KG1 (cell line): ENCODE data around the gene DNM2.
"Not testable (repeated sequence)": the region's sequence is repeated elsewhere in the genome, so short reads cannot be mapped to it uniquely, and the experiment has no call there.

Experiments
- DNase-seq: peaks from one replicate; lab custom pipeline; 2025; lab: John Stamatoyannopoulos, UW

Gene DNM2

DNA sequence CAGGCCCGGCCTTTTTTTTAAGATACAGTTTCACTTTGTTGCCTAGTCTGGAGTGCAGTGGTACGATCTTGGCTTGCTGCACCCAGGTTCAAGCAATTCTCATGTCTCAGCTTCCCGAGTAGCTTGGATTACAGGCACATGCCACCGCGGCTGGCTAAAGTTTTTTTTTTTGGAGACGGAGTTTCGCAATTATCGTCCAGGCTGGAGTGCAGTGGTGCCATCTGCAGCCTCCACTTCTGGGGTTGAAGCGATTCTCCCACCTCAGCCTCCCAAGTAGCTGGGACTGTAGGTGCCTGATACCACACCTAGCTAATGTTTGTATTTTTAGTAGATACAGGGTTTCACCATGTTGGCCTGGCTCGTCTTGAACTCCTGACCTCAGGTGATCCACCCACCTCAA lies 148.6 kb downstream of the DNM2 start:
- no peak for DNase-seq

DNA sequence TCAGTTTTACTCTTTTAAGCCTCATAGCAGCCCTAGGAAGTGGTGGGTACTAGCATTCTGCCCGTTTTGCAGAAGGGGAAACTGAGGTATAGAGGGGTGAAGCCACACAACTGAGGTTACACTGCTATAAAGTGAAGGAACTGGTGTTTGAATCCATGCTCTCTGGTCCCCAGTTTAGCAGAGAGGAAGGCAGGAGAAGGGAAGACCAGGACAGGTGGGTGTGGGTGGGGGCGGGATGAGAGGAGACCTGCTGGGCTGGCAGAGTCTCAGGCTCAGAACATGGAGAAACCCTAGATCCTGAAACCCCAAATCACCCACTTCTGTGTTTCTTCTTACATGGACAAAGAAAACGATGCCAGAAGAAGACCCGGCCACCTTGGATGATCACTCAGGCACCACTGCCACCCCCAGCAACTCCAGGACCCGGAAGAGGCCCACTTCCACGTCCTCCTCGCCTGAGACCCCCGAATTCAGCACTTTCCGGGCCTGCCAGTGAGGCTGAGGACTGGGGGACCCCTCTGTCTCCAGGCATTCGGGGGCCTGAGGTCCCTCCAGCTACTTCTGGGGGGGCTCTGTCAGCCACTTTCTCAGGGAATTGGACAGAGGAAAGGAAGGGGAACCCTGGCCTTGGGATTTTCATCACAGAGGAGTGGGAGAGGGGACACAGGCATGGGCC lies 151.1 kb downstream of the DNM2 start:
- no peak for DNase-seq

DNA sequence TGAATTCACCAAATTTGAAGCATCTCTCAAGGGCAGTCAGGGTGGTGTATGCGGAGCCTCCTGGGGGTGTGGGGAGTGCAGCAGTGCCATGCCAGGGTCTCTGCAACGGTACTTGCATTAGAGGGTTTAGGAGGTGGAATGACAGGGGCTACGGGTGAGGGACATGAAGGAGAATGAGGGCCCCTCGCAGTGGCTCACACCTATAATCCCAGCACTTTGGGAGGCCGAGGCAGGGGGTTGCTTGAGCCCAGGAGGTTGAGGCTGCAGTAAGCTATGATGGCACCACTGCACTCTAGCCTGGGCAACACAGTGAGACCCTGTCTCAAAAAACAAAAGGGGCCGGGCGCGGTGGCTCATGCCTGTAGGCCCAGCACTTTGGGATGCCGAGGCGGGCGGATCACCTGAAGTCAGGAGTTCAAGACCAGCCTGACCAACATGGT lies 152.0 kb downstream of the DNM2 start:
- not testable (repeated sequence) for DNase-seq

DNA sequence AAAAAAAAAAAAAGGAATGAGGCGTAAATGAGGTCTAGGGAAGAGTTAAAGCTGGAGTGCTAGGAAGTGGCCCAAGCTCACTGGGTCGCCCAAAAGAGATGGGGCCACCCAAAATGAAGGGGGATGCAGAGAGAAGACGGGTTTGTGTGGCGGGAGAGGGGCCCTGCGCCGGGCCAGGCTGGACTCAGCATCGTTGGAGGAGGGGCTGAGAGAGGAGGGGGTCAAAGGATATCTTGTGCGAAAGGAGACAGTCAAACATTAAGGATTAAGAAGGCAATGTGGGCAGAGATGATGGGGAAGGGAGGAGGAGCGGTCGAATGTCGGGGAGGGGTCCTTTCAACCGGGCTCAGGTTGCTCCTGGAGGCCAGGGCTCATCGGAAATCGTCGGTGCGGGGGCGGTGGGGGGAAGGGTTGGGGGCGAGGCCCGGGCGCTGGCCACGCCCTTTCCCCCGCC lies 152.6 kb downstream of the DNM2 start:
- DNase-seq, result no peak

DNA sequence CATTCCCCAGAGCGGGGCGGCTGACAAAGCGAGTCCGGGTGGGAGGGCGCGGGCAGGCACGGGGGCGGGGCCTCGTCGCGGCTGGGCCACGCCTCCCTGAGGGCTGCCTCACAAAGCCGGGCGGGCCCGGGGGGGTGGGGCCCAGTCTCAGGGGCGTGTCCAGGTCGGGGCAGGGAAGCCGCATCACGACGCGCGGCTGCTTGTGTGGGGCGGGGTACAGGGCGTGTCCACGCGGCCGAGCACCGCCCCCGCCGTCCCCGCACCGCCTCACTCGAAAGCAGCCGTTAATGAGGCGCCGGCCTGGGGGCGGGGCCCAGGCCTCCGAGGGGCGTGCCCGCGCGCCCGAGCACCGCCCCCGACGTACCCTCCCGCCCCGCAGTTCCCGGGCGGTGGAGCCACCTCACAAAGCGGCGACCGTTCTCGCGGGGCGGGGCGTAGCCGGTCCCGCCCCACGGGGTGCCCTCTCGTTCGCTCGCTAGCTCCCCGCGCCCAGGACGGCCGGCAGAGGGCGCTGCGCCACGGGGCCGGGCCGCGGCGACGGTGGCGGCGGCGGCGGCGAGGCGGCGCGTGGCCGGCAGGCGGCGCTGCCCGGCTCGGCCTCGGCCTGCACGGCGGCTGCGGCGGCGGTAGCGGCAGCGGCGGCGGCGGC lies 153.2 kb downstream of the DNM2 start, which contains the start of gene CARM1:
CARM1 (plus strand) TSS at position 599 of the 649 bp plus-strand sequence. CDS start 150 bp downstream, outside the sequence.
- DNase-seq, result peak; percentile 99

DNA sequence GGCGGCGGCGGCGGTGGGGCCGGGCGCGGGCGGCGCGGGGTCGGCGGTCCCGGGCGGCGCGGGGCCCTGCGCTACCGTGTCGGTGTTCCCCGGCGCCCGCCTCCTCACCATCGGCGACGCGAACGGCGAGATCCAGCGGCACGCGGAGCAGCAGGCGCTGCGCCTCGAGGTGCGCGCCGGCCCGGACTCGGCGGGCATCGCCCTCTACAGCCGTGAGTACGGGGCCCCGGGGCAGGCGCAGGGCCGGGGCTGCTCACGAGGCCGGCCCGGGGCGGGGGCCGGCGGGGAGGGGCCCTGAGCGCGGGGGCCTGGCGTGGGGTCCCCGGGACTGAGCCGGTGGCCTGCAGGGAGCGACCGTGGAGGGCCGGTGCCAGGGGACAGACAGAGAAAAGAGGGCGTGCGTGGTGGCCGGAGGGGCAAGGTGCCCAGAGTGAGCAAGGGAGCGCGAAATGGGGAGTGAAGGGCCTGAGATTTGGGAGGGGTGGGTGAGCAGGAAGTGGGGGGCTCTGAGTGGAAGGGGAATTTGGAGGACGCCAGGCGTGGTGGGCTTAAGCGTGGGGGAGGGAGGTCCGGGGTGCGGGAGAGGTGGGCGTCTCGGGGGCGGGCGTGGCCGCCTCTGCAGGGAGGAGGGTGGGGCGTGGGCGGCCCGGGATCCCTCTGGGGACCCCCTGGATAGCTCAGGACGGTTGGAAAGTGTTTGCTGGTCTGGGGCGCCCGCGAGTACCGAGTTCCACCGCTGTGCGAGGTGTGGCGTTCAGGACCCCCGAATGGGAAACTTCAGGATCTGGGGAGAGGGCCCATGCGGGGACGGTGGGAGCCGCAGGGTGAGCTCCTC lies 154.0 kb downstream of the DNM2 start:
- DNase-seq, result no peak

DNA sequence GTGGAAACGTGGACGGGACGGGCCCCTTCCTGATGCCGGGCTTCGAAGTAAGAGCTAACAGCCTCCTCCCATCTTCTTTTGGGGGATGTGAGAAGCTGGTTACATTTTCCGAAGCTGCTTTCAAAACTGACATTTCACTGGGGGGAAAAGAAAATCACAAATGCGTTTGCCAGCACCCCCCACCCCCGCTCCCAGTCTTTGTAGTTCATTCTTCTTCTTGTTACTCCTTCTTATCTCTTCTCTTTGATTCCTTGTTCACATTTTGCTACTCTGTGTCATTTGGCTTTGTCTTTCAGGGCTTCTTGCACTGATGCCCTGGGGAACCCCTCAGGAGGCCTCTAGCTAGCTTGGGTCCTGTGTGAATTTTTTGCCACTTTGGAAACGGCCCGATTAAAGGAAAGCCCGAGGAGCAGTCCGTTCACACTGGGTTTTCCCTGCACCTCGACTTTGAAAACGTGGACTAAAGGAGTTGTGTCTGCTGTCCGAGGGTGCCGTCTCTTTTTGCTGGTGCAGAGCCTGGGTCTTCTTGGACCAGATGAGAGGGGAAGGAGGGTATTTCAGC lies 154.7 kb downstream of the DNM2 start:
- no peak for DNase-seq

DNA sequence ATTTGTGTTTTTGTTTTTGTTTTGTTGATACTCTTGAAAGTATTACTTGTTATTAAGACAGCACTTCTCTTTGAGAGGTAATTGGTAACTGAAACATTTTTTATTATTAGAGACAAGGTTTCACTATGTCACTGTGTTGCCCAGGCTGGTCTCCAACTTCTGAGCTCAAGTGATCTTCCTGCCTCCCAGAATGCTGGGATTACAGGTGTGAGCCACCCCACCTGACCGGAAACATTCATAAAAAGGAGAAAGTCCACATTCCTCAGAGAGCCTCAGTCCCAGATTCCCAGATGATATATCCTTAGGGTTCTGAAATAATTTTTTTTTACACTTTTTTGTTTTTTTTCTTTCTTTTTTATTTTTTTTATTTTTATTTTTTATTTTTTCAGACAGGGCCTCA lies 156.1 kb downstream of the DNM2 start:
- no peak for DNase-seq

DNA sequence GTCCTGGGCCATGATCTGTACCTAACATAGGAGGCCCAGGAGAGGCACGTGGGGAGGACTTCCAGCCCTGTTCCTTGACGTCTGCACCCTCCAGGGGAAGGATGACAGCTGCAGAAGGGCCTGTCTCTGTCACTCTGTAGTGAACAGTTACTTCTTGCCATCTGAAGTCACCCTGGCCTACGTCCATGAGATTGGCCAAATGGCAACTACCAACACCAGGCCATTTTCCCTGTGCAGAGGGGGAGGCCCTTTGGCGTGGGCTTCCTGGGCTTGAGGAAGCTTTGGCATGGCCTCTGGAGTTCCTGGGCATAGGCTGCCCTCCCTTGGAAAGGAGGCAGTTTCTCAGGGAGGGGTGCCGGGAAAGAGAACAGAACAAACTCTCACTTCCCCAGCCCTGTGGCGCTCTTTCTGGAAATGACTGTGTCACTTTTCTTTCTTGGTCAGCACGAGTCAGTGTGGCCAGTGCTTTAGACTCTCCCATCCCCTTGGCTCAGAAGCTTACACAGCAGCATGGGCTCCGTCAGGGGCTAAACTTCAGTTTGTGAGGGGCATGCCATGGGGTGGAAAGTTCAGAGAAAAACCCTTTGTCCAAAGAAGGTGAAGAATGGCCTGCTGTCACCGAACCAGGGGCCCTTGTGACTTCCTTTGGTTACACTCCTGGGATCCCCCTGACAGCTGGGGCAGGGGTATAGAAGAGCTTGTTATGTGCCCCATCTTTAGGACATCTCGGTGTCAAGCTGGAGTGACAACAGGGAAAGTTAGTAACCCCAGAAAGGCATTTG lies 158.8 kb downstream of the DNM2 start:
- DNase-seq, result no peak

DNA sequence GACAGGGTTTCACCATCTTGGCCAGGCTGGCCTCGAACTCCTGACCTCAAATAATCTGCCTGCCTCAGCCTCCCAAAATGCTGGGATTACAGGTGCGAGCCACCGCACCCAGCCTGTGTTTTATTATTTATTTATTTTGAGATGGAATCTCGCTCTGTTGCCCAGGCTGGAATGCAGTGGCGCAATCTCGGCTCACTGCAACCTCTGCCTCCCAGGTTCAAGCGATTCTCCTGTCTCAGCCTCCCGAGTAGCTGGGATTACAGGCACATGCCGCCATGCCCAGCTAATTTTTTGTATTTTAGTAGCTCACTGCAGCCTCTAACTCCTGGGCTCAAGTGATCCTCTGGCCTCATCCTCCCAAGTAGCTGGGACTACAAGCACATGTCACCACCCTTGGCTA lies 159.7 kb downstream of the DNM2 start:
- not testable (repeated sequence) for DNase-seq

DNA sequence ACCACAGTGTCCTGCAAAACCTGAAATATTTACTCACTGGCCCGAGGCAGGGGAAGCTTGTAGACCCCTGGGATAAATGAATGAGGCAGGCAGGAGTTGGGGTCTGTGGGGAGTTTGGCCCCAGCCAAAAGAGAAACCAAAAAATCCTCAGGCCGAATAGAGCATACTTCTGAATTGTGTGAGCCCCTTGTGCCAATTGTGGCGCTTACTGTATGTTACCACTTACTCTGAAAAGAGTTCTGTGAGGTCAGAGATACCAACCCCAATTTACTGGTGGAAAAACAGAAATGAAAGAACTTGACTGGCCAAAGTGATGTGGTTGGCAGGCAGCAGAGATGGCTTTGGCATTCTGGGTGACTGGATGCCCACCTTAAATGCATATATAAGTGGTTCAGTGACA lies 160.4 kb downstream of the DNM2 start:
- no peak for DNase-seq
